ENCODE data around the gene LRMDA. TPM values are rescaled to one million over a fixed set of nuclear protein-coding genes. Genes with fewer than 3 reads are reported as not detected.

Gene LRMDA
- polyA plus RNA-seq, 3 donors, result 39.8 to 59.6 (median 56.4) TPM

DNA sequence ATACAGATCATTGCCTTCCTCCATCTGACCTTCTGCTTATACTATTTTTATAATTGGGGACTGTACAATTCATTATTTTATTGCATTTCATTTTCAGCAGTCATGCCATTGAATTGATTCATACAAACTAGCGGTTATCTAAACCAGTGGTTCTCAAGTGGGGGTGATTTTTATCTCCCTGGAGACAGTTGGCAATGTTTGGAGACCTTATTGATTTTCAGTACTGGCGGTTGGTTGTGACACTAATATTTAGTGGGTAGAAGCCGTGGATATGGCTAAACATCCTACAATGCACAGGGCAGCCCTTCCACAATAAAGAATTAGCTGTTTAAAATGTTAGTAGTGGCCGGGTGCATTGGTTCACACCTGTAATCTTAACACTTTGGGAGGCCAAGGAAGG, 765.9 kb downstream of the LRMDA start:
- Histone ChIP-seq H3K27ac (ENCODE audit: low read depth in 1 of 2, low read length in 2 of 2) (no peak overlapping the region), H2AFZ (ENCODE audit: insufficient read depth, low read depth, low read length, poor library complexity, severe bottlenecking) (no peak overlapping the region), H3K27me3 (ENCODE audit: control insufficient read depth in 2 of 2, insufficient read depth in 2 of 2, low read length in 2 of 2) (no peaks in the 10 kb centered on the region), H3K4me3 (replicated peaks in 1 of 3; ENCODE audit: low read depth in 2 of 3, low read length in 3 of 3) (no peak overlapping the region), H3K9me3 (replicated peaks in 1 of 2; ENCODE audit: control insufficient read depth in 1 of 2, insufficient read depth in 1 of 2, low read length in 2 of 2) (no peaks in the 10 kb centered on the region), H3K79me2 (ENCODE audit: insufficient read depth, low read length) (no peaks in the 10 kb centered on the region), H4K20me1 (ENCODE audit: insufficient read depth, low read length) (no peaks in the 10 kb centered on the region), H3K36me3 (replicated peaks in 1 of 2; ENCODE audit: control insufficient read depth in 1 of 2, insufficient read depth in 2 of 2, low read length in 2 of 2) (no peaks in the 10 kb centered on the region), H3K9ac (ENCODE audit: insufficient read depth, low read length, poor library complexity, severe bottlenecking) (no peak overlapping the region), H3K4me1 (ENCODE audit: control insufficient read depth in 1 of 2, insufficient read depth in 2 of 2, low read length in 2 of 2) (peaks cover 14 to 16% of the 10 kb centered on the region in 2 donors), H3K4me2 (replicated peaks; ENCODE audit: extremely low read depth, low read length, poor library complexity, severe bottlenecking) (no peak overlapping the region)
- TF ChIP-seq, protein P1, sequence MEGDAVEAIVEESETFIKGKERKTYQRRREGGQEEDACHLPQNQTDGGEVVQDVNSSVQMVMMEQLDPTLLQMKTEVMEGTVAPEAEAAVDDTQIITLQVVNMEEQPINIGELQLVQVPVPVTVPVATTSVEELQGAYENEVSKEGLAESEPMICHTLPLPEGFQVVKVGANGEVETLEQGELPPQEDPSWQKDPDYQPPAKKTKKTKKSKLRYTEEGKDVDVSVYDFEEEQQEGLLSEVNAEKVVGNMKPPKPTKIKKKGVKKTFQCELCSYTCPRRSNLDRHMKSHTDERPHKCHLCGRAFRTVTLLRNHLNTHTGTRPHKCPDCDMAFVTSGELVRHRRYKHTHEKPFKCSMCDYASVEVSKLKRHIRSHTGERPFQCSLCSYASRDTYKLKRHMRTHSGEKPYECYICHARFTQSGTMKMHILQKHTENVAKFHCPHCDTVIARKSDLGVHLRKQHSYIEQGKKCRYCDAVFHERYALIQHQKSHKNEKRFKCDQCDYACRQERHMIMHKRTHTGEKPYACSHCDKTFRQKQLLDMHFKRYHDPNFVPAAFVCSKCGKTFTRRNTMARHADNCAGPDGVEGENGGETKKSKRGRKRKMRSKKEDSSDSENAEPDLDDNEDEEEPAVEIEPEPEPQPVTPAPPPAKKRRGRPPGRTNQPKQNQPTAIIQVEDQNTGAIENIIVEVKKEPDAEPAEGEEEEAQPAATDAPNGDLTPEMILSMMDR (IDR thresholded peaks at IDR 0.05), result no peak
- Mint-ChIP-seq H3K27ac (no peak overlapping the region), H3K4me3 (no peak overlapping the region), H3K36me3 (no peaks in the 10 kb centered on the region), H3K9me3 (no peaks in the 10 kb centered on the region), H3K27me3 (ENCODE audit: low read depth in 3 of 3) (peaks cover 0 to 2% (median 0%) of the 10 kb centered on the region in 3 donors), H3K4me1 (peaks cover 16% of the 10 kb centered on the region)
- intact Hi-C loops (cut with micrococcal nuclease), result no loop called here
- 100% methylated on average over 1 of the region's 4 CpGs for WGBS (ENCODE audit: insufficient coverage)
- DNase-seq, result no peak

DNA sequence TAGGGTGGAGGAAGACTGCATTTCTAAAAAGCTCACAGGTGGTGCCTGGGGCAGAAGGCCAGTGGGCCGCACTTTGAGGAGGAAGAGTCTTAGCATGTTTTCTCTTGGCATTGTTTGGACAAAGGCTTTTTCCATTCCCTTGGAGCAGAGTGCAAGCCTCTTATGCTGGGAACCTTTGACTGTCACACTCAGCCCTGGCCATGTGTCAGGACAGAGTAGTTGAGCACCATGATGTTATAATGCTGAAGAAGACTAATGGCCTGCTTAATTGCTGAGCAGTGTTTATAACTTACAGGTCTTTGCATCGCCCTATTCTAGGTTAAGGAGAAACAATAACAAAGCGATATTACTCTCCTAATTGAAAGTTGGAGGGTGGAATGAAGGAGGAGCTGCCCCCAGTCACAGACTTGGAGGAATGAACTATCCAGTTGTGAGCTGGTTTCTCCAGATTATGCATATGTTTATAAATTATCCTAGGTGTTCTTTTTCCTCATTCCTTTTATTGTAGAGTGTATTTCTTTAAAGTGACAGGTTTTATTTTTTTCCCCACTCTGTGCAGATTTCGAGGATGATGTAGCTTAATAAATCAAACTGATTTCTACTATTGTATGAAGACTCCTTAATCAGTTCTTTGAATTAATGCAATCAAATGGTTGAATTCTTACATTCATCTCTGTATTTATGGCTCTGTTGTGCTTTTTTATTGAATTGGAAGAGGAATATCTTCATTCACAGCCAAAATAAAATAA, 767.0 kb downstream of the LRMDA start:
- peaks cover 0 to 2% (median 0%) of the 10 kb centered on the region in 3 donors for H3K27me3 Mint-ChIP-seq (ENCODE audit: low read depth in 3 of 3)
- H3K79me2 ChIP-seq (ENCODE audit: insufficient read depth, low read length), result no peaks in the 10 kb centered on the region
- H3K36me3 Mint-ChIP-seq, result no peaks in the 10 kb centered on the region
- H3K4me2 ChIP-seq (replicated peaks; ENCODE audit: extremely low read depth, low read length, poor library complexity, severe bottlenecking), result no peak overlapping the region
- peaks cover 14 to 16% of the 10 kb centered on the region in 2 donors for H3K4me1 ChIP-seq (ENCODE audit: control insufficient read depth in 1 of 2, insufficient read depth in 2 of 2, low read length in 2 of 2)
- H3K36me3 ChIP-seq (replicated peaks in 1 of 2; ENCODE audit: control insufficient read depth in 1 of 2, insufficient read depth in 2 of 2, low read length in 2 of 2), result no peaks in the 10 kb centered on the region
- no peak overlapping the region for H3K4me3 ChIP-seq (replicated peaks in 1 of 3; ENCODE audit: low read depth in 2 of 3, low read length in 3 of 3)
- no peaks in the 10 kb centered on the region for H4K20me1 ChIP-seq (ENCODE audit: insufficient read depth, low read length)
- WGBS (ENCODE audit: insufficient coverage), result 100% methylated on average over 1 of the region's 4 CpGs
- H3K27ac ChIP-seq (ENCODE audit: low read depth in 1 of 2, low read length in 2 of 2), result no peak overlapping the region
- H2AFZ ChIP-seq (ENCODE audit: insufficient read depth, low read depth, low read length, poor library complexity, severe bottlenecking), result no peak overlapping the region
- H3K9me3 Mint-ChIP-seq, result no peaks in the 10 kb centered on the region
- peak overlapping the region in 1 of 7 donors; percentile 59 for H3K27ac Mint-ChIP-seq
- H3K27me3 ChIP-seq (ENCODE audit: control insufficient read depth in 2 of 2, insufficient read depth in 2 of 2, low read length in 2 of 2), result no peaks in the 10 kb centered on the region
- H3K4me1 Mint-ChIP-seq, result peaks cover 16% of the 10 kb centered on the region
- no peak overlapping the region for H3K9ac ChIP-seq (ENCODE audit: insufficient read depth, low read length, poor library complexity, severe bottlenecking)
- intact Hi-C loops (cut with micrococcal nuclease), result no loop called here
- no peak overlapping the region for H3K4me3 Mint-ChIP-seq
- TF ChIP-seq, protein P1 (IDR thresholded peaks at IDR 0.05), result no peak
- no peaks in the 10 kb centered on the region for H3K9me3 ChIP-seq (replicated peaks in 1 of 2; ENCODE audit: control insufficient read depth in 1 of 2, insufficient read depth in 1 of 2, low read length in 2 of 2)
- DNase-seq, result no peak

All from CD14-positive monocyte (primary cell).